ENCODE data around the gene CCNB1.

Gene CCNB1

GRCh38 chr5:69184621-69185020 lies 17.7 kb downstream of the CCNB1 start:
- H3K4me3 ChIP-seq (replicated peaks; ENCODE audit: low read depth, low read length) = no peak overlapping the region
- DNase-seq (ENCODE audit: extremely low read depth, low read depth) = no peak
- no peak for TF ChIP-seq CTCF (IDR thresholded peaks at IDR 0.05; ENCODE audit: low read depth, low read length, missing control alignments)

GRCh38 chr5:69187342-69187741 lies 20.4 kb downstream of the CCNB1 start:
- no peak for DNase-seq (ENCODE audit: extremely low read depth, low read depth)
- no peak for TF ChIP-seq CTCF (IDR thresholded peaks at IDR 0.05; ENCODE audit: low read depth, low read length, missing control alignments)

DNA sequence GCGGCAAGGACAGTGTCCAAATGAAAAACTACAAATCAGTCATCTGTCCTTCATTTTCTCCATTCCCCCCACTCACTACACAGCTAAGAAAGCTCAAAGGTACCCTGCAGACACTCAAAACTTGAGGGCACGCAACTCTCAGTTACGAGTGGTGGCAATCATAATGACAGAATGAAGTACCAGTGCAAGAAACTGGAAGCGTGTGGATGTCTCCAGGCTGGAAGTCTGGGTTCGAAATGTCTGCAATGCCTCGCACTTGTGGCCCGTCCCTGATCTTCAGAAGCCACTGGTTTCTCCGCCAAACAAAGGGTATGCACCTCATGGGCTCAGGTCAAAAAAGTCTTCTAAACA lies 21.8 kb downstream of the CCNB1 start:
- H3K4me3 ChIP-seq (replicated peaks; ENCODE audit: low read depth, low read length) = peak overlapping the region; percentile 72
- TF ChIP-seq CTCF (IDR thresholded peaks at IDR 0.05; ENCODE audit: low read depth, low read length, missing control alignments) = no peak
- DNase-seq (ENCODE audit: extremely low read depth, low read depth) = no peak

More at GRCh38 chr5:69187342-69187741, 20.4 kb downstream of the CCNB1 start:
- H3K4me3 ChIP-seq (replicated peaks; ENCODE audit: low read depth, low read length) = no peak overlapping the region

GRCh38 chr5:69189162-69190086 lies 22.5 kb downstream of the CCNB1 start, which contains the start of gene CENPH:
Gene CENPH (plus strand): TSS chr5:69189583. CDS start chr5:69189635, 52 bp downstream.
- DNase-seq (ENCODE audit: extremely low read depth, low read depth) = peak; percentile 81
- H3K4me3 ChIP-seq (replicated peaks; ENCODE audit: low read depth, low read length) = peak within 1 kb of the TSS; percentile 72
- TF ChIP-seq CTCF (IDR thresholded peaks at IDR 0.05; ENCODE audit: low read depth, low read length, missing control alignments) = no peak

GRCh38 chr5:69202497-69202896 lies 35.5 kb downstream of the CCNB1 start:
- H3K4me3 ChIP-seq (replicated peaks; ENCODE audit: low read depth, low read length) = no peak overlapping the region
- no peak for TF ChIP-seq CTCF (IDR thresholded peaks at IDR 0.05; ENCODE audit: low read depth, low read length, missing control alignments)
- DNase-seq (ENCODE audit: extremely low read depth, low read depth) = no peak

GRCh38 chr5:69206528-69207190 lies 39.7 kb downstream of the CCNB1 start:
- TF ChIP-seq CTCF (IDR thresholded peaks at IDR 0.05; ENCODE audit: low read depth, low read length, missing control alignments) = no peak
- no peak for DNase-seq (ENCODE audit: extremely low read depth, low read depth)
- H3K4me3 ChIP-seq (replicated peaks; ENCODE audit: low read depth, low read length) = no peak overlapping the region

Measured in HFF-Myc (cell line).